HCT116 (cell line): ENCODE measurements around the gene IER5L. TPM values are rescaled to one million over a fixed set of nuclear protein-coding genes. Genes with fewer than 3 reads are reported as not detected.

ENCODE experiments used
- ATAC-seq: fragments of 200-7000 bp; cut with Tn5 transposase; 2 replicates; pipeline ENCODE4 v1.9.1; 2020; ENCODE audit warnings: mild to moderate bottlenecking, moderate library complexity
- BruUV-seq: library from RNA; stranded (reverse); fragments of 400-500 nt; replicated peaks from 2 replicates; lab custom pipeline; 2021; lab: Mats Ljungman, UMichigan
- CTCF ChIA-PET: fragments of 300-600 bp; sonication (Branson Sonifier 250); formaldehyde crosslinking; loops from one replicate; lab custom pipeline; 2021; ENCODE audit warnings: antibody characterized with exemption; lab: Charles Lee
- POLR2A ChIA-PET: fragments of 300-600, 350-600 bp; sonication (Branson Sonifier 250); formaldehyde crosslinking; loops from one replicate; lab custom pipeline; 2021; ENCODE audit warnings: antibody characterized with exemption; lab: Charles Lee
- RAD21 ChIA-PET, 2 experiments: fragments of 300-600 bp; sonication (Branson Sonifier 250); formaldehyde crosslinking; loops; one replicate each; lab custom pipeline; 2023; ENCODE audit warnings: low total read pairs in 2 of 2; ENCODE audit not compliant: uncharacterized antibody in 2 of 2, unreplicated experiment in 2 of 2, low non-redundant PET in 1 of 2; lab: Charles Lee
- DNase-seq: peaks from one replicate; pipeline ENCODE4 v3.0.0-alpha.2; 2010; ENCODE audit warnings: low read depth, low spot score
- H2AFZ ChIP-seq: fragments of 200-600 bp; shearing (Covaris generic), sonication (generic); 2 replicates; pipeline ENCODE4 v1.6.1; 2017; ENCODE audit warnings: low read depth, mixed run types, mixed read lengths, antibody characterized with exemption, low read length; ENCODE audit not compliant: poor library complexity, severe bottlenecking
- H3K27ac ChIP-seq: 2 replicates; pipeline ENCODE4 v1.5.1; 2012; ENCODE audit warnings: low read depth, low read length
- H3K27me3 ChIP-seq: fragments of 200-600 bp; sonication (generic); 2 replicates; pipeline ENCODE4 v1.6.1; 2016; ENCODE audit warnings: mixed run types, low read length, mixed read lengths; ENCODE audit not compliant: insufficient read depth
- H3K36me3 ChIP-seq, 2 experiments: fragments of 200-500 bp in 1 of 2; fragments of 200-600 bp in 1 of 2; sonication (Bioruptor generic) in 1 of 2; sonication (generic) in 1 of 2; 2 replicates each; pipeline versions ENCODE4 v1.5.1 to v1.6.1; 2014 to 2016; ENCODE audit warnings: low read length in 2 of 2, inconsistent platforms in 1 of 2, mixed read lengths in 1 of 2, mixed run types in 1 of 2; ENCODE audit not compliant: insufficient read depth in 2 of 2, control insufficient read depth in 1 of 2
- H3K4me1 ChIP-seq, 2 experiments: fragments of 200-600 bp in 1 of 2; sonication (generic) in 1 of 2; 2 replicates each; pipeline versions ENCODE4 v1.5.1 to v1.6.1; 2012 to 2017; ENCODE audit warnings: low read length in 2 of 2, inconsistent platforms in 1 of 2, mild to moderate bottlenecking in 1 of 2, mixed read lengths in 1 of 2, mixed run types in 1 of 2, moderate library complexity in 1 of 2; ENCODE audit not compliant: insufficient read depth in 2 of 2, control insufficient read depth in 1 of 2
- H3K4me2 ChIP-seq: fragments of 200-600 bp; sonication (generic); 2 replicates; pipeline ENCODE4 v1.6.1; 2017; ENCODE audit warnings: mixed run types, low read length, mixed read lengths
- H3K4me3 ChIP-seq, 2 experiments: fragments of 200-600 bp in 1 of 2; sonication (generic) in 1 of 2; replicated peaks in 1 of 2; 2 replicates each; pipeline ENCODE4 v1.5.1; 2011 to 2016; ENCODE audit warnings: low read length in 2 of 2, control low read depth in 1 of 2, low read depth in 1 of 2, mild to moderate bottlenecking in 1 of 2, mixed read lengths in 1 of 2, mixed run types in 1 of 2
- H3K79me2 ChIP-seq: fragments of 200-600 bp; sonication (generic); 2 replicates; pipeline ENCODE4 v1.6.1; 2017; ENCODE audit warnings: mild to moderate bottlenecking, mixed run types, low read length, moderate library complexity, mixed read lengths; ENCODE audit not compliant: insufficient read depth
- H3K9ac ChIP-seq: fragments of 200-600 bp; sonication (generic); 2 replicates; pipeline ENCODE4 v1.6.1; 2016; ENCODE audit warnings: low read length, mixed read lengths
- H3K9me2 ChIP-seq: fragments of 200-600 bp; sonication (generic), shearing (Covaris generic); 2 replicates; pipeline ENCODE4 v1.6.1; 2017; ENCODE audit warnings: mixed run types, mild to moderate bottlenecking, moderate library complexity; ENCODE audit not compliant: insufficient read depth
- H3K9me3 ChIP-seq, 2 experiments: fragments of 200-500 bp in 1 of 2; fragments of 200-600 bp in 1 of 2; sonication (Bioruptor generic) in 1 of 2; sonication (generic) in 1 of 2; 2 replicates each; pipeline ENCODE4 v1.6.1; 2014 to 2017; ENCODE audit warnings: low read length in 2 of 2, mixed read lengths in 2 of 2, inconsistent platforms in 1 of 2, low read depth in 1 of 2, mild to moderate bottlenecking in 1 of 2, mixed run types in 1 of 2, moderate library complexity in 1 of 2; ENCODE audit not compliant: control insufficient read depth in 1 of 2, insufficient read depth in 1 of 2
- H4K20me1 ChIP-seq: fragments of 200-600 bp; sonication (generic), shearing (Covaris generic); 2 replicates; pipeline ENCODE4 v1.6.1; 2017; ENCODE audit warnings: mixed run types, mild to moderate bottlenecking, moderate library complexity; ENCODE audit not compliant: insufficient read depth
- CEBPB ChIP-seq: IDR thresholded peaks from 2 replicates; pipeline ENCODE4 v1.6.1; 2012; ENCODE audit warnings: low read depth
- EGR1 ChIP-seq: IDR thresholded peaks from 2 replicates; pipeline ENCODE4 v1.6.1; 2012; ENCODE audit warnings: low read depth
- ELF1 ChIP-seq: IDR thresholded peaks from 2 replicates; pipeline ENCODE4 v1.6.1; 2012; ENCODE audit warnings: low read depth, borderline replicate concordance
- JUND ChIP-seq: IDR thresholded peaks from 2 replicates; pipeline ENCODE4 v1.6.1; 2012
- MAX ChIP-seq: IDR thresholded peaks from 2 replicates; pipeline ENCODE4 v1.6.1; 2012
- RAD21 ChIP-seq: IDR thresholded peaks from 2 replicates; pipeline ENCODE4 v1.6.1; 2012; ENCODE audit warnings: low read depth, mild to moderate bottlenecking
- SRF ChIP-seq: IDR thresholded peaks from 2 replicates; pipeline ENCODE4 v1.6.1; 2012; ENCODE audit warnings: low read depth
- TCF7L2 ChIP-seq: IDR thresholded peaks from 2 replicates; pipeline ENCODE4 v1.7.0; 2011; ENCODE audit warnings: borderline replicate concordance, inconsistent platforms; ENCODE audit not compliant: insufficient read depth, insufficient read length; ENCODE audit errors: extremely low read depth
- YY1 ChIP-seq: IDR thresholded peaks from 2 replicates; pipeline ENCODE4 v1.6.1; 2011; ENCODE audit warnings: low read length, low read depth, moderate library complexity, mild to moderate bottlenecking; ENCODE audit not compliant: insufficient replicate concordance; ENCODE audit errors: extremely low read depth
- intact Hi-C: fragments of 100-400 bp; cut with micrococcal nuclease; formaldehyde crosslinking; loops from 2 replicates; pipeline ENCODE4 v1.10.0; 2022
- total RNA-seq: library from RNA; stranded (reverse); gene quantifications from one replicate; pipeline ENCODE4 v1.2.1, GENCODE V29; 2021; ENCODE audit not compliant: unreplicated experiment
- TF ChIP-seq, protein P1 (sequence below): IDR thresholded peaks from 2 replicates; pipeline ENCODE4 v1.6.1; 2012
- TF ChIP-seq, protein P2 (sequence below): IDR thresholded peaks from 2 replicates; pipeline ENCODE4 v1.6.1; 2011; ENCODE audit warnings: mild to moderate bottlenecking, low read length, moderate library complexity; ENCODE audit not compliant: insufficient replicate concordance; ENCODE audit errors: extremely low read depth

IER5L gene
- total RNA-seq, 1 experiment from 2014 or later = 195 TPM

DNA sequence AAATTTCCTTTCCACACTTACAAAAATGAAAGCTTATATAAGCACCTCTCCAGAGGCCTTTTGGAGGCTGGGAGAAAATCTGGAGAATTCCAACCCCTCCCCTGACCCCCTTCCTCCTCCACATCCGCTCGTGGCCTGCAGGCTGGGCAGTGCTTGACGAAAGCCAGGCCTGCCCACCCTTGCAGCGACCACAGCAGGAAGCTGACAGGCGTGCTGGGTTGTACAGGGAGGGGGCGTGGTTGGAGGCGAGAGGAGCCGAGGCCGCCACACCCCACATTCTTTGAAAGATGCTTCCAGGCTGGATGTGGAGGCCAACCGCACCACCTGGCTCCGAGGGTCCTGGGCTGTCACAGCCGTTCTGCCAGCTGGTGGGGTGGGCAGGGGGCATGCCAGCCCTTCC lies 47.8 kb upstream of the IER5L start:
- RAD21 ChIA-PET = no interaction called here
- TF ChIP-seq TCF7L2 (no peak), EGR1 (no peak), MAX (no peak; the same call in 1 of the 2 replicates), CEBPB (no peak), SRF (no peak), JUND (no peak), RAD21 (no peak; the same call in 1 of the 2 replicates), ELF1 (no peak), YY1 (no peak)
- TF ChIP-seq, protein P1, sequence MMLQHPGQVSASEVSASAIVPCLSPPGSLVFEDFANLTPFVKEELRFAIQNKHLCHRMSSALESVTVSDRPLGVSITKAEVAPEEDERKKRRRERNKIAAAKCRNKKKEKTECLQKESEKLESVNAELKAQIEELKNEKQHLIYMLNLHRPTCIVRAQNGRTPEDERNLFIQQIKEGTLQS = no peak
- TF ChIP-seq, protein P2, sequence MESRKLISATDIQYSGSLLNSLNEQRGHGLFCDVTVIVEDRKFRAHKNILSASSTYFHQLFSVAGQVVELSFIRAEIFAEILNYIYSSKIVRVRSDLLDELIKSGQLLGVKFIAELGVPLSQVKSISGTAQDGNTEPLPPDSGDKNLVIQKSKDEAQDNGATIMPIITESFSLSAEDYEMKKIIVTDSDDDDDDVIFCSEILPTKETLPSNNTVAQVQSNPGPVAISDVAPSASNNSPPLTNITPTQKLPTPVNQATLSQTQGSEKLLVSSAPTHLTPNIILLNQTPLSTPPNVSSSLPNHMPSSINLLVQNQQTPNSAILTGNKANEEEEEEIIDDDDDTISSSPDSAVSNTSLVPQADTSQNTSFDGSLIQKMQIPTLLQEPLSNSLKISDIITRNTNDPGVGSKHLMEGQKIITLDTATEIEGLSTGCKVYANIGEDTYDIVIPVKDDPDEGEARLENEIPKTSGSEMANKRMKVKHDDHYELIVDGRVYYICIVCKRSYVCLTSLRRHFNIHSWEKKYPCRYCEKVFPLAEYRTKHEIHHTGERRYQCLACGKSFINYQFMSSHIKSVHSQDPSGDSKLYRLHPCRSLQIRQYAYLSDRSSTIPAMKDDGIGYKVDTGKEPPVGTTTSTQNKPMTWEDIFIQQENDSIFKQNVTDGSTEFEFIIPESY = no peak
- Histone ChIP-seq H3K4me1 (peaks cover 12 to 33% of the 10 kb centered on the region in 2 experiments), H3K27me3 (no peaks in the 10 kb centered on the region), H2AFZ (peak overlapping the region; percentile 71), H3K9me2 (no peaks in the 10 kb centered on the region), H3K4me2 (peak overlapping the region; percentile 75), H3K27ac (peak overlapping the region; percentile 46), H4K20me1 (no peaks in the 10 kb centered on the region), H3K79me2 (no peaks in the 10 kb centered on the region), H3K9me3 (no peaks in the 10 kb centered on the region), H3K9ac (peak overlapping the region; percentile 42), H3K4me3 (peak overlapping the region; percentile 11 to 35; a peak in 2 of 4 replicates), H3K36me3 (no peaks in the 10 kb centered on the region)
- BruUV-seq = no TSS peak
- CTCF ChIA-PET = no interaction called here
- intact Hi-C loops = no loop called here
- POLR2A ChIA-PET = interaction anchor here (1.1 kb wide), 1 partner anchor 12 kb away, joined by 3 read pairs; no protein-coding TSS in a partner anchor
- ATAC-seq (peak; percentile 95), DNase-seq (no peak)
